GM18502 (cell line): ENCODE data around the gene SIGLEC1.

Source experiments
- ATAC-seq: cut with Tn5 transposase; IDR thresholded peaks from one replicate; pipeline ENCODE4 v1.9.1; 2021; ENCODE audit warnings: mild to moderate bottlenecking; ENCODE audit not compliant: unreplicated experiment, poor library complexity

The SIGLEC1 gene

GRCh38 chr20:3702611-3703391 lies 9.6 kb downstream of the SIGLEC1 start:
- no peak for ATAC-seq

DNA sequence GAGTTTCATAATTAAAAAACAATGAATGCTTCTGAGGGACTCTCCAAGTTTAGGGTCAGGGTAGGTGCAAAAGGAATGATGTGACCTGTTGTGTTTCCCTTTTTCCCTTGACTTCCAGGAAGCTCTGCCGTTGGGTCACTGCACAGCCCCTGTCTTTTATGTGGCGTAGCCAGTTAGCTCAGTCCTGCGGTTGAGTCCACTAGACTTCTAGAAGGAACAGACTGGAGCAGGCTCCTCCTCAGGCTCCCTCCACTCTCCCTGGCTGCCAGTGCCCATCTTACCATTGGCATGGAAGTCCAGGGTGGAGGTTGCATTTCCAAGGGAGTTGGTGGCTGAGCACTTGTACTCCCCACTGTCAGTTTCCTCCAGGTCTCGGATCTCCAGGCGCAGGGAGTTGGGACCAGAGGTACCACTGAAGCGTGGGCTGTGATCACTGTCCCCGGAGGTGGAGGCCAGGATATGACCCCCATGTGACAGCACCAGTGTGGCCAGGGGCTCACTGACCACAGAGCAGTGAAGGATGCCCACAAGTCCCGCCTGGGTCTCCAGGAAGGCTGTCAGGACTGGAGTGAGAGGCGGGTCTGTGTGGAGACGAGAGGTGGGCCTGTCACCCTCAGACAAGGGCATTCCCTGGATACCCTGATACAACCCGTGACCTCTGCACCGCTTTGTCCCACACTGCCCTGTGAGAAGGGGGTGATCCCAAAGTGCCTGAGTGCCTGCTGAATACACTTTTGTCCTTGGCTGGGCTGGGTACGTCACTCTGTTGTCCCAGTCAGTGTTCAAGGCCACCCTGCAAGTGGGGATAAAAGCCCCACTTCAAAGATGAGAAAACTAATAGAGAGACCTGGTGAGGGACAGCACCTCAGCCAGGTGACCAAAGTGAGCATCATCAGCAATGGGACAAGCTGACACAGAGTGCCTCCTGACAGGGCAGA lies 11.1 kb downstream of the SIGLEC1 start:
- no peak for ATAC-seq

DNA sequence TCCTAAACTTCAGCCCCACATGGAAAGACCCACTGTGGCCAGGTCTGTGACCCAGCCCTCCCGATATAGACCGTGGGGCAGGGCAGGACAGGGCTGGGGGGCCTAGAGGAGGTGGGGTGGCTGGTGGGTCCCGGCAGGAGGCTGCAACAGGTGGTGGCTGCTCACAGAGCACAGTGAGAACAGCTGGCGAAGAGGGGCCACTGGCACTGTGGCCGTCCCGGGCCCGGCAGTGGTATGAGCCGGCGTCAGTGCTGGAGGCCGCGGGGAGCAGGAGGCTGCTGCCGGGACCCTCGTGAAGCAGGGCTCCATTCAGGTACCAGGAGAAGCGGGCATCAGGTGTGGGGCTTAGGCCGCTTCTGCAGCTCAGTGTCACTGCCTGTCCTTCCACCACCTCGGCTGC lies 13.4 kb downstream of the SIGLEC1 start:
- ATAC-seq, result no peak

- ATAC-seq, result no peak
Observed at GRCh38 chr20:3698591-3699001, 13.8 kb downstream of the SIGLEC1 start.

DNA sequence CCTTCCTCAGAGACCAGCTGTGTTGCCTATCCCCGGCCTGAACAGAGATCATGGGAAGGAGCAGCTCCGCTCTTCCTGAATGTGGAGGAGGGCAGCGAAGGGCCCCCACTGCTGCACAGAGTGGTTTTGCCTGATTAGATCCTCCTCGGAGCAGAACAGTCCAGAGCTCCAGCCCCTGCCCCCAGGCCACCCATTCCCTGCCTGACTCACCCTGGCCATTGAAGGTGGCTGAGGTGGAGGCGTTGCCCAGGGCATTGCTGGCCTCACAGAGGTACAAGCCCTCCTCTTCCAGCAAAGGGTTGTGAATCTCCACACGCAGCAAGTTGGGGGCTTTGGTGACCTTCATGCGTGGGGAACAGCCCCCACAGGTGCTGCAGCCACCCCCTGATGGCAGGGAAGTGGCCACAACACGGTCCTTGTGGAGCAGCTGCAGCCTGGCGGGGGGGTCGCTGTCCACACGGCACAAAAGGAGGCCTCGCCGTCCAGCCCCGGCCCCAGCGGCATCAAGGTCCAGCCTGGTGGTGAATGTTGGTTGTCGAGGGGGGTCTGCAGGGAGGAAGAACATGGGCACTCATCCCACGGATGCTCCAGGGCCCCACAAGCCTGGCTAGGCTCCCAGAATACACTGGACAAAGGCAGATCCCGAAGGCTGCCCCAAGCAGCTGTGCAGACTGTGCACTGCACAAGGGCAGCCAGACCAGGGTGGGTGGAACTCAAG lies 14.7 kb downstream of the SIGLEC1 start:
- no peak for ATAC-seq

DNA sequence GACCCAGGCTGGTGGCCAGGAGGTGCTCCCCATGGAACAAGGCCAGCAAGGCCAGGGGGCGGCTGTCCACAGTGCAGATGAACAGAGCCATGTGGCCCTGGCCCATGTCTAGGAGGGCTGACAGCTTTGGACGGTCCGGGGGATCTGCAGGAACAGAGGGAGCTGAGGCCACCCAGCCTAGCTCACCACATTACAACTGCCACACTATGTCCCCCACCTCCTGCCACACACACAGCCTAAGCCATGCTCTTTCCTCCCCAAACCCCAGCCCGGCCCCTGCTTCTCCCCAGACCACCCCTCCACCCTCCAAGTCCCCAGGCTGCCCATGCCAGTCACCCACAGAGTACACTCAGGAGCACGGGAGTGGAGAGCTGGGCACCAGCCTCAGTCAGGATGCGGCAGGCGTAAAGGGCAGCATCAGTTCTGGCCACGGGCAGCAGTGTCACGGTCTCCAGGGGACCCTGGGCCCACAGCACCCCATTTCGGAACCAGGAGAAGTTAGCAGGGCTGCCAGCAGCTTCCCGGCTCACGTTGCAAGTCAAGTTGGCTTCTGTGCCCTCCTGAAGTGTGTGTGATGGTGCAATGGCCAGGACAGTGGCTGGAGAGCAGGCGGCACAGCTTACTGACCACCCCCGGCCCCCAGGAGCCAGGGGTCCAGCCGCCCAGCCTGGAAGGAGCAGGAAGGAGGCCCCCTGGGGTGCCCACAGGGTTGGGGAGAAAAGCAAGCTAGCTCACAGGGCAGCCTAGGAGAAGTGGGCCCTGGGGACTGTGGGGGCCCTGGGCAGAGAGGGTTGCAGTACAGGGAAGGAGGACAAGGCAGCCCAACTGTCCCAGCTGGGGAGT lies 15.4 kb downstream of the SIGLEC1 start:
- ATAC-seq, result no peak

GRCh38 chr20:3696200-3696599 lies 16.2 kb downstream of the SIGLEC1 start:
- ATAC-seq, result no peak

- ATAC-seq, result no peak
Observed at GRCh38 chr20:3694864-3695263, 17.5 kb downstream of the SIGLEC1 start.

DNA sequence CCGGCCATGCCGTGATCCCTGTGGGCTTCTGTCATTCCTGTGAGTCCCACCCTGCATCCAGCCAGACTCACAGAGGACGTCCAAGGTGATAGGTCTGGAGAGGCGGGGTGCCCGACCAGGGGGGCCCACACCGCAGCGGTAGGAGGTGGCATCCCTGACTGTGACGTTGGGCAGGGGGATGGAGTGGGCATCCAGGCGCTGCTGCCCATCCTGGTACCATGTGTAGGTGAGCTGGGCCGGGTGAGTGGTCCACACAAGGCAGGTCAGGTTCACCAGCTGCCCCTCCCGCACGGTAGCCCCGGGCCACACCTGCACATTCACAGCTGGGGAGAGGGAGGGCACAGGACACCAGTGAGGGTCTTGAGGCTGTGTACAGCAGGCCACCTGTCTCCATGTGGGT lies 19.0 kb downstream of the SIGLEC1 start:
- no peak for ATAC-seq

DNA sequence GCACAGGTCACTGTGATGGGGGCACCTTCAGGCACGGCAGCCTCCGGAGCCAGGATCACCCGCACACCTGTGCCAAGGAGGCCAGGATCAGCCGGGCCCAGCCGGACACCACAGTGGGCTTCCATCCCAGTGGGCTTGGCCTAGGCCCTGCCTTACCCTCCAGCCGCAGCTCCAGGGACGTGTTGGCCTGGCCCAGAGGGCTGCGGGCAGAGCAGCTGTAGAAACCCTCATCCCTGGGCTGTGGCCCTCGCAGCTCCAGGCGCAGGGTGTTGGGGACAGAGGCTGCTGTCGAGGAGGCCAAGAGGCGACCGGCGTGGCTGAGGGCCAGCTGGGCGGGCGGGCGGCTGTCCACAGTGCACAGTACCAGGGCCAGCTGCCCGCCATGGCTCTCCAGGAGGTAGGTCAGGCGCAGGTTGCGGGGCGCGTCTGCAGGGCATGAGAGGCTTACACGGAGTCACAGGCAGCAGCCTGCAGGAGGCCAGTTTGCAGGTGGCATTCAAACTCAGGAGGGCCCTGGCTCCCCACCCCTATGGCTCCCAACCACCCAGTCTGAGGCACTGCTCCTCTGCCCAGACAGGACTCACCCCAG lies 19.6 kb downstream of the SIGLEC1 start:
- ATAC-seq, result no peak

- ATAC-seq, result no peak
Observed at GRCh38 chr20:3691897-3692296, 20.5 kb downstream of the SIGLEC1 start.

DNA sequence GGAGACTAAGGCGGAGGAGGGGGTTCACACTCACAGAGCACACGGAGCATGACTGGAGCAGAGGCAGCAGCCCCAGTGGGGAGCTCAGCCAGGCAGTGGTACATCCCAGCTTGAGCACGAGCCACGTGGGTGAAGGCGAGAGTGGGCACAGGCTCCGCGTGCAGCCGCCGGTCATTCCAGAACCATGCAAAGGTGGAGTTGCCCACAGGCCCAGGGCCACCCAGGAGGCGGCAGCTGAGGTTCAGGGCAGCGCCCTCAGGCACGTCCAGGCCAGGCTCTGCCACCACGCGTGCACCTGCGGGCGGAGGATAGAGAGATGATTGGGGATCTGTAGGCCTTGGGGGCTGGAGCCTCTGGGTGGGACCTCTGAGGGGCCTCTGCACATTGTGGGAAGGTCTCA lies 21.1 kb downstream of the SIGLEC1 start:
- ATAC-seq, result no peak

- no peak for ATAC-seq
Observed at GRCh38 chr20:3690413-3690812, 22.0 kb downstream of the SIGLEC1 start.

- ATAC-seq, result no peak
Observed at GRCh38 chr20:3689978-3690377, 22.4 kb downstream of the SIGLEC1 start.

GRCh38 chr20:3687655-3688054 lies 24.7 kb downstream of the SIGLEC1 start:
- no peak for ATAC-seq

DNA sequence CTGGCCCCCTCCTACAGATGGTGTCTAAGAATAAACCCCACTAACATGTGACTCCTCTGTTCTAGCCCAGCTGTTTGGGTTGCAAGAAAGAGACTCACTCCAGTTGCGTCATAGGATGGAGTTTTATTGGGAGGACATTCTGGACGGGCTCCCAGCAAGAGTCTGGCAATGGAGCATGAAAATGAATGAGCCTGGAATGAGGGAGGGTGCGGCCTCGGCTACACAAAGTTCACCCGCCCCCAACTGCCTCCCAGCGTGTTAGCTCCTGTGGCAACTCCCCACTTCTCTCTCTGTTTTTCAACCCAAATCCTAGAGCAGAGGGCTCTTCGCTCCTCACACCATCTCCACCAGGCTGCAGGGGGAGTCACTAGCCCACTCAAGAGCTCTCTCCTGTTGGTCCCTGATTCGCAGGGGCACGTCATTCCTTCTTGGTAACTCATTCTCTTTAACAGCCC lies 25.5 kb downstream of the SIGLEC1 start:
- no peak for ATAC-seq

- no peak for ATAC-seq
Observed at GRCh38 chr20:3686421-3686820, 26.0 kb downstream of the SIGLEC1 start.

GRCh38 chr20:3685341-3685740 lies 27.1 kb downstream of the SIGLEC1 start:
- no peak for ATAC-seq
